GM19452 (cell line): ENCODE measurements around the gene PDE2A.

ENCODE experiments used
- ATAC-seq: cut with Tn5 transposase; IDR thresholded peaks from one replicate; pipeline ENCODE4 v1.9.1; 2021; ENCODE audit not compliant: unreplicated experiment

The PDE2A gene

DNA sequence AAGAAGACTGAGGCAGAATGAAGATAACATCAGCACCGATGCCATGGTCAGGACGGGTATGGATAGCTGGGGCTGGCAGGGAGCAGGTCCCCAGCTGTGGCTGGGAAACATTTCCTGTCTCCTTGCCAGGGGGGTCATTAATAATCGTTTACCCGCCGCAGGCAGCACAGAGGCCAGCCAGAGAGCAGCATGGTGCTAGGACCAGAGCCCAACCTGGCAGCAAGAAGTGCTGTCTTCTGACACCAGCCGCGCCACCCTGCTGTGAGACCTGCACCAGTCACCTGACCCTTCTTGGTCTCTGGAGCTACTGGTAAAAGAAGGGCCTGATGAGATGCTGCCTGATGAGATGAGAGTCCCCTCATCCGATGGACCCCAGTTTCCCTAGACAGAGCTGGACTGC lies 36.3 kb downstream of the PDE2A start:
- no peak for ATAC-seq

DNA sequence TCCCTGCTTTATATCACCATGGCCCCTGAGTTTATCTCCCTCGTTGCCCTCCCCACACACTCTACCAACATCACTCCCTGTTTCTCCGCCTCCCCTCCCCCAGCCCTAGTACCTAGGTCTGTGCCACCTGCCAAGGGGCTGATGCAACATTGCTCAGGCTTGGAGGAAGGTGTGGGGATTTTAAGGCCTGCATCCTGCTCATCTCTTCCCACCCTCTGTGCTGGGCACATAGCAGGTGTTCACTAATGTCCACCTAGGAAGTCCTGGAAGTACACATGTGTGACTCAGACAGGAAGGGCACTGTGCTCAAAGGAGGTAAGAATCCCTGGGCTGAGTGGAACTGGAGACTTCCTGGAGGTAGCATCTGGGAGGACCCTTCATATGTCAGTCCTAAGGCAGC lies 37.0 kb downstream of the PDE2A start:
- no peak for ATAC-seq

DNA sequence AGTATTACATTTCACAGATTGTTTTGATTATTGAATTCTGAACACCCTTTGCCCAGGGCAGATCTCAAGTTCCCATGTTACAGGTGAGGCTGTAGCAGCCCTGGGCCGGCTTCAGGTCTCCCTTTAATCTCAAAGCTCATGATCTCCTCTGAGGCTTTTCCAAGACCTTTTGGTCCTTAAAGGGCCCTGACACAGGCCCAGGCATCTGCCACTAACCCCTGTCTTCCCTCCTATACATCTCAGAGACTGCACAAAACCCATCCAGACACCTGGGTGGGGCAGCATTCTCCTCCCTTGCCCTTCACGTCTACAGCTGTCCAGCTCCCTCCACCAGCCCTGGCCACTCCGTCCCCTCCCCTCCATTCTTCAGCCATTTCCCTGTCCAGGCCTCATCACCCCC lies 37.8 kb downstream of the PDE2A start:
- ATAC-seq: no peak

DNA sequence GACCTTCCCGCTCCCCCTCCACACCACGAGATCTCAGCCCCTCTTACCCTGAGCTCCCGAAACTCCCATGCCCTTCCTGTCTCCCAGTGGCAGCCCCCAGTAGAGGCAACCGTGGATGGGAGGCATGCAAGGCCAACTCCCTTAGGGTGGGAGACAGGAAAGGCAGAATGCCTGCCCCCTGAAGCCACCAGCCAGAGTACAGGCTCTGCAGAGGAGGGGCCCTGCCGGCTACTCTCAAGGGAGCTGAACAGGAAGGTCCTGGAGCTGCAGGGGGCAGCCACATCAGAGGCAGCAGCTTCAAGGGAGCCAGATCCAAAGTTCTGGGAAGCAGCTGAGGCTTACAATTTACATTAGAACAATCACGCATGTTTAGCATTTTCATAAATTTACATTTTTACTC lies 38.3 kb downstream of the PDE2A start:
- ATAC-seq: no peak

DNA sequence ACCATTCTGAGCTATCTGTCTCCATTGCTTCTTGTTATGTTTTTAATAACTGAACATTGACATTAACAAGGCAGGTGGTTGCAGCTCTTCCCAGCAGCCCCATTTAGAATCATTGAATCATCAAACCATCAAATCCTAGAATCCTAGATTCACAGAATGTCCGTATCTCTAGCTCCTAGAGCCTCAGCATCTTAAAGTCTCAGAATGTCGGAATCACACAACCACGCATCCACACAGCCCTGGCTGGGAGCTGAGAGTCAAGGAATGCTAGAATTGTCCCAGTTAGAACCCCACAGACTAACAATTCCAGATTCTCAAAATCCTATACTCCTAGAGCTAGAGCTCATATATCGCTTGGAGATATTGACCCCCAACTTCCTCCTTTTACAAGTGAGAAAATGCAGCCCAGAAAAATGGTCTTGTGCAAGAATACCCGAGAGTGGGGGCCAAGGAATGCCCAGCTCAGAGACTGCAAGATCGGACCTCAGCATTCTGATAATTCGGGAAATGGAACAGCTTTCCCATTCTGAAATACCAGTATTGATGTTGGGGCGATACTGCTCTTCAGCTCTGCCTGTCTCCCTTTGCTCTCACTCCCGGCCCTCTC lies 38.8 kb downstream of the PDE2A start:
- ATAC-seq: no peak

DNA sequence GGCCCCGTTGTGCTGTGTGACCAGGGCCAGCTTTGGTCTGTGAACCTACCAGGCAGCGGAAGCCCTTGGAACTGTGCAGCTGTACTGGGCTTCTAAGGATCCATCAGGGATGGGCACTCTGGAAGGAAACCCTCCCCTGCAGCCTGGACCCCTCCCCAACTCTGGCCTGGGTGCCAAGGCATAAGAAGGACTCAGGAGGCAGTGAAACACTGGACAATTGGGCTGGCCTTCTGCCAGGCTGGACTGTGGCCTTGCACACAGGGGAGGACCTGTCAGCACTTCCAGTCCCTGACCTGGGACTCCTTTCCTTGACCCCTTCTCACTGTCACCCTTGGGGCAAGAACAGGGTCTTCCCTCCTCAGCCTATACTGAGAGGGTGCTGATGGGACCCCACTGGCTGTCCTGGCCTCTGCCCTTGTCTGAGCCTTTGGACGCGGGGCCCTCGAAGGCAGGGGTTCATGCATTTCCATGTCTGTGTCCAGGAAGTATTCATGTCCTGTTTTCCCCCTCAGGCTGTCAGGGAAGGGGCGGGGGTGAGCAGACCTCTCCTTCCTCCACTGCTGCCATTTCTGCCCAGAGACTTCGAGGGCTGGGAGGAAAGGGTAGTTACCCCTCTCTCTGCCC lies 39.6 kb downstream of the PDE2A start:
- ATAC-seq: no peak

DNA sequence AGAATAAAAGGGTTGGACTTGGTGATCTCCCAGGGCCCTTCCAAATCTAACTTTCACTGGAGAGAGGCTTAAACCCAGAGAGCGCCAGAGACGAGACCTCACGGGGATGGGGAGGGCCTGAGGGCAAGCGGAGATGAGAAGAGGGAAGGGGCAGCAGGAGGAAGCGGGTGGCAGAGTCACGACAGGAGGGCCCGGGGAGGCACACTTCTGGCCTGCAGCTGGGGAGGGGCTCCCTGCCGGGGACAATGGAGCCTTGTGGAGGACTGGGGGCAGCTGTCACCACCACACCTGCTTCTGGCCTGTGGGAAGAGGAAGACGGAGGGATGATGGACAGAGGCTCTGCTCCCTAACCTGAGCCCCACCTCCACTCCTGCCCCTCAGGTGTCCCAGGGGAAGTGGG lies 40.2 kb downstream of the PDE2A start:
- ATAC-seq: no peak

DNA sequence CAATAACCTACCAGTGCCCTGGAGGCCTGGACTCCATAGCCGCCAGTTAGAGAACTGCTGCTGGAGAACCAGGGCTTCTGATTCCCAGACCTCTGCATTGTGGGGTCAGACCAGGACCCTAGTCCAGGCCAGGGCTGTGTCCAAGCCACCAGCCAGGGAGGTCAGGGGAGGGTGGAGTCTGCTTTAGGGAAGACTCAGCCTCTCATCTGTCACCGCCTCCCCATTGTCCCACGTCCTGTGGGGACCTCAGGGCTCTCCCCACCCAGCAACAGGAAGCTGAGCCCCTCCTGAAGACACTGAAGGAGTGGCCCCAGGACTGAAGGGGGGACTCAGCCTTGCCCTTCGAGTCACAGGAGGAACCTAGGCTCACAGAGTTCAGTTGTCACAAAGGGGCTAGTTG lies 41.2 kb downstream of the PDE2A start:
- ATAC-seq: no peak

GRCh38 chr11:72631806-72632731 lies 42.2 kb downstream of the PDE2A start:
- no peak for ATAC-seq

- no peak for ATAC-seq
Measured at GRCh38 chr11:72630104-72630852, 43.9 kb downstream of the PDE2A start.

DNA sequence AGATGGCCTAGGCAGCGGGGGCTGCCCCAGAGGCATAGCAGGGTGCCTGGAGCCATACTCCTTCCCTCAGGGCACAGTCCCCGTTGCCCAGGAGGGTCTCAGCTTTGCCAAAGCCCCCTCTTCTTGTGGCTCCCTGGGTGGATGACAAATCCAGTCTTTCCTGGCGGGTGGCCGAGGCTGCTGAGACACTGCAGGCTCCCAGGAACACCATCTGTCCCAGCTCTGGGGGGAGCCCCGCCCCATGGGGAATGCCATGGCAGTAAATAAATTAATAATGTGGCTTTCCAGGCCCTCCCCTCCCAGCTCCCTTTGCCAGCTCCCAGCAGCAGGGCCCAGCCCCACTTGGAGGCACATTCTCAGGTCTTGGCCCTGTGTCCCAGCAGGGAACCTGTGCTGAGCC lies 45.0 kb downstream of the PDE2A start:
- no peak for ATAC-seq

DNA sequence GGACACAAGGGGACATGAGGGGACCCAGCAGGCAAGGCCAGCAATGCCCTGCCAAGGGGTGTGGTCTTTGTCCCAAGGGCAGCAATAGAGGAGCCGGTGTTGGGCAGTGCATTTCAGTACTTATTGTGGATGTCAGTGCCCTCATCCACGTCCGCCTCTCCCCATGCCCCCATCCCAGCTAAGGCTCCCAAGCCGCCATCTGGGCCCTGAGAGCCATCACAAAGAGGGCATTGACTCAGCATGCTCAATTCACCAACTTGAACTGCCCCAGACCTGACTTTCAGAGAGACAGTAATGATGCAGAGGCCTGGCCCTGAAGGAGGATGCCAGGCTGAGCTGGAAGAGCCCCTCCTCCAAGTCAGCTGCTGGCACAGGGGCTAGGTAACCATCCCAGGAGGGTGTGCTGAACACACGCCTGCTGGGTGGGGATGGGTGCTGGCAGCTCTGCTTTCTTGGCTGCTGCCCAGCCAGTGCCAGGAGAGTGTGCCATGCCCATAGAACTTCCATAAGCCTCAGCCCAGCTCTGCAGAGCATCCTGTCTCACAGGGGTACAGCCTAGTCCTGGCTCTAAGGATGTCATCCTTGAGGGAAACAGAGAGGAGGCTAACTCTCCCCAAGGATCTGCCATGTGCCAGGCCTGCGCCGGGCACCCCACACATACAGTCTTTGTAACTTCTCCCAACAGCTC lies 46.5 kb downstream of the PDE2A start:
- ATAC-seq: no peak

DNA sequence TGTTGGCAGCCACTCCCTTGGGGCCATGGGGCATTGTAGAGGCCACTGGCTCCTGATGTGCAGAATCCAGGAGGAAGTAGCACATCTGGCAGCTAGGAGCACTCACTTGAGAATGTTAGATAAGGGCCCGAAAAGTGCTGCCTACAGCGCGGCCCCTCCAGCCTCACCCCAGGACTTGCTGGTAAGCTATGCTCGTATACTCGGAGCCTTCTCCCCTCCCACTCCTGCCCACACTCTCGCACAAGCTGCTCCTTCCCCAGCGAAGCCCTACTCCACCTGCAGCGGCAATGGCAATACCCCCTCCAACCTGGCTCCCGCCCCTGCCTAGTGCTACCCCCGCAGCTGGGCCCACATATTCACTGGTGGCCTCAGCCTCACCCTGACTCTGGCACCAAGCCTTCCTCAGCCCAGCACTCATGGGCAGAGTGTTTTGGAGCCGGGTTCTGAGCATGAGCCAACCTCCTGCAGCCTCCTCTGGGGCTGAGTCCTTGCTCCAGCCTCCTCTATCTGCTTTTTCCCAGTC lies 47.7 kb downstream of the PDE2A start:
- no peak for ATAC-seq

DNA sequence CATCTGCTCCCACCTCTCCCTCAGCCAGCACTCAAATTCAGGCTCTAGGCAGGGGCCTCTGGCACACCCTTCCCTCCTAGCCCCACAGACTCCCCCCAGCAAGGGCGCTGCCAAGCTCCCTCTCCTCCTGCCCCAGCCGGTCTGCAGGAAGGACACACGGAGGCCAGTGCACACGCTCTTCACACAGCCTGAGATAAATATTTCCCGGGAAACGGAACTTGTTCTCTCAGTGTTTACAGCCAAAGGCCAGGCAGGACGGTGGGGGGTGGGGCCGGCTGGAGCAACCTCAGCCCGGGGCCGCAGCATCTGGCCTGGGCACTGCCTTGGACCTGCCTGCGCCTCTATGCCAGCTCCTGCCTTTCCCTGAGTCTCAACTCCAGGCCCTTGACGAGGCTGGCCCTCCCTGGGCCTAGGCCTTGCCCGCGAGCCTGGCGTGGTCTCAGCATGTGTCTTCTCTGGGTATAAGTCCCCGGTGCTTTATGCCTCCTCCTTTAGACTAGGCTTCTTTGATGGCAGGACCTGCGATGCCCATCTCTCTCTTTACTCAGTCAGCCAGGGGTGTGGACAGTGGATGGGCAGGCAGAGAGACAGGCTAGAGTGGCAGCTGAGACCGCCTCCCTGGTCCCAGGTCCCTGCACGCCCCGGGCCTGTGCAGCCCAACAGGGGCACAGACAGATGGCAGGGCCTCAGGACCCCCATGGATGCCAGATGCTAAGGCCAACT lies 48.4 kb downstream of the PDE2A start:
- no peak for ATAC-seq

DNA sequence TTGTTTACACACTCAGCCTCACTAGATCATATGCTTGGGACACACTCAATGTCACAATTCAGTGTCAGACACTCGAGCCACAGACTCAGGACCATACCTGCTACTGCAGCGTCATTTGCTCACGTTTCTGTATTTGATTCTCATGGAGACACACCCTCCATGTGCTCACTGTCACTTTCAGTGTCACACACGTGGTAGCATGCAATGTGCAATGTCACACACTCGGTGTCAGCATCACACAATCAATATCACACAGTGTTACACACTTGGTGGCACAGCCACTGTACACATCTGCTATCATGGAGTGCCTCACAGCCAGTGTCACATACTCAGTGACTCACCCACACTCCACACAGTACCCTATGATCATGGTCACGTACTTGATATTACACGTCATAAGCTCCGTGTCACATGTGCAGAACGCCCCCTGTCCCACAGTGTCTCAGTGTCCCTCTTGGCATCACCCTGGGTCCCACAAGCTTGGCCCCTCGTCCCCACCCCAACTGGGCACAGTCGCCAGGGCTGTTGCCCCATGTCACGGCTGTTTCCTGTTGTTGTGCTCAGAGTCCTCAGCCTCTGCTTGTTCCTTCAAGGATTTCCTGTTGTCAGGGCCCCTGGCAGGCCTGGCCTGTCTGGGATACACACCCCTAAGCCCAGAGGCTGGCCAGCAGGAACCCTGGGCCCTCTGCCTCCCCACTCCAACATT lies 49.6 kb downstream of the PDE2A start:
- no peak for ATAC-seq

DNA sequence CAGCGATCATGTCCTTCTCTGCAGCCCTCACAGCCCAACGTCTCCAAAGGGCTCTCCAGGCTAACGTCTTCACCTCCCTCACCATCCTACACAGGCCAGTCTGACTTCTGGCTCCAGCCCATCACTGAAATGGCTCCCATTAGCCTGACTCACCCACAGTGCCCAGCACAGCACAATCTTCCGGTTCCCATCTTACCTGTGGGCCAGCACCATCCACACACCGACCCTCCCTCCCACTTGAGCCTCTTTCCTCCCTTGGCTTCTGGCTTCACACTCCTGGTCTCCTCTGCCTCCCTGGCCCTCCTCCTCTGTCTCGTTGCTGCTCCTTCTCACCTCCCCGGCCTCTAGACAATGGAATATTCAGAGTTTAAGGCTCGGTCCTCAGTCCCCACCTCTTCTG lies 51.2 kb downstream of the PDE2A start:
- no peak for ATAC-seq

GRCh38 chr11:72621008-72621610 lies 53.1 kb downstream of the PDE2A start:
- ATAC-seq: no peak

- no peak for ATAC-seq
Measured at GRCh38 chr11:72618803-72619202, 55.4 kb downstream of the PDE2A start.
